Smooth muscle cell (in vitro differentiated cells): ENCODE results near the gene TCF12. TPM values are rescaled to one million over a fixed set of nuclear protein-coding genes. Genes with fewer than 3 reads are reported as not detected.

ENCODE experiments used
- DNase-seq: peaks from one replicate; lab custom pipeline; 2025; ENCODE audit not compliant: unreplicated experiment; lab: John Stamatoyannopoulos, UW
- H2AFZ ChIP-seq: fragments of 200-600 bp; sonication (generic); 2 replicates; pipeline ENCODE4 v1.6.0; 2016; ENCODE audit warnings: antibody characterized with exemption, low read depth, mild to moderate bottlenecking
- H3F3A ChIP-seq: fragments of 200-600 bp; sonication (generic); 2 replicates; pipeline ENCODE4 v1.6.0; 2017; ENCODE audit warnings: antibody characterized with exemption, low read depth
- H3K27ac ChIP-seq: fragments of 200-600 bp; sonication (generic); 2 replicates; pipeline ENCODE4 v1.5.1; 2016; ENCODE audit warnings: low read depth, mild to moderate bottlenecking
- H3K27me3 ChIP-seq: fragments of 200-600 bp; sonication (generic); 2 replicates; pipeline ENCODE4 v1.6.1; 2016; ENCODE audit warnings: low read depth, mild to moderate bottlenecking
- H3K36me3 ChIP-seq: fragments of 200-600 bp; sonication (generic); 2 replicates; pipeline ENCODE4 v1.5.1; 2016; ENCODE audit warnings: low read depth
- H3K4me1 ChIP-seq: fragments of 200-600 bp; sonication (generic); 2 replicates; pipeline ENCODE4 v1.5.1; 2016; ENCODE audit warnings: low read depth
- H3K4me2 ChIP-seq: fragments of 200-600 bp; sonication (generic); 2 replicates; pipeline ENCODE4 v1.6.0; 2016; ENCODE audit warnings: mild to moderate bottlenecking
- H3K4me3 ChIP-seq: fragments of 200-600 bp; sonication (generic); 2 replicates; pipeline ENCODE4 v1.5.1; 2016; ENCODE audit warnings: mild to moderate bottlenecking
- H3K79me2 ChIP-seq: fragments of 200-600 bp; sonication (generic); 2 replicates; pipeline ENCODE4 v1.6.0; 2016; ENCODE audit warnings: low read depth, mild to moderate bottlenecking
- H3K9ac ChIP-seq: fragments of 200-600 bp; sonication (generic); 2 replicates; pipeline ENCODE4 v1.6.0; 2016; ENCODE audit warnings: low read depth
- H3K9me3 ChIP-seq: fragments of 200-600 bp; sonication (generic); replicated peaks from 2 replicates; pipeline ENCODE4 v1.5.1; 2016; ENCODE audit warnings: low read depth
- H4K20me1 ChIP-seq: fragments of 200-600 bp; sonication (generic); 2 replicates; pipeline ENCODE4 v1.6.0; 2016; ENCODE audit warnings: low read depth
- WGBS: methylation state at CpG from one replicate; pipeline ENCODE4 v1.1.7; 2016; ENCODE audit warnings: low lambda C conversion rate; 5-methylcytosine and 5-hydroxymethylcytosine counted together
- polyA plus RNA-seq: library from polyadenylated mRNA; unstranded; fragments of >200 nt; fragmentation: Nextera tagmentation; extraction: Ambion mirVana; gene quantifications from 2 replicates; pipeline ENCODE4 v1.2.1, GENCODE V29; 2016
- total RNA-seq: library from RNA; depleted of rRNA; stranded (reverse); fragments of >200 nt; gene quantifications from 2 replicates; pipeline ENCODE4 v1.2.3, GENCODE V29; 2014
- TF ChIP-seq, protein P1 (sequence below): fragments of 200-600 bp; sonication (generic); IDR thresholded peaks from 2 replicates; pipeline ENCODE4 v1.5.1; 2017; ENCODE audit warnings: borderline replicate concordance, mild to moderate bottlenecking, antibody characterized with exemption; ENCODE audit not compliant: insufficient read depth, poor library complexity, severe bottlenecking

TCF12 gene
- total and polyA plus RNA-seq, 2 experiments from 2014 or later: 54.1 to 302 TPM

GRCh38 chr15:57312318-57313133, 394.1 kb downstream of the TCF12 start:
- WGBS: 67% methylated on average over 15 of the region's 15 CpGs
- no peak for DNase-seq

DNA sequence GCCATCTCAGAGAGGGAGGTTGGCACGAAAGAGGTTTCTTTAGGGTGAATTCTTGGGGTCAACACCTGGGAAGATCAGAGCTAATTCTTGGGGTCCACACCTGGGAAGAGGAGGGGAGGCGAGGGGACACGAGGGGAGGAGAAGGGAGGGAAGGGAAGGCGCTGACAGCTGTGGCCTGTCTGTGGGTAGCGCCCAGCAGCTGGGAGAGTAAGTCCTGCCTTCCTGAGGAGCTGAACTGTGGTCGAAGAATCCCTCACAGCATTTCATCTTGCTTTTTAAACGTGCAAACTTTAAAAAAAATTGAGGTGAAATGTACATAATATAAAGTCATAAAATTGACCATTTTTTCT, 394.7 kb downstream of the TCF12 start:
- 86% methylated on average over 6 of the region's 7 CpGs for WGBS
- Histone ChIP-seq H3K36me3 (no peaks in the 10 kb centered on the region), H3F3A (no peaks in the 10 kb centered on the region), H3K4me2 (no peak overlapping the region), H2AFZ (no peak overlapping the region), H3K27me3 (no peaks in the 10 kb centered on the region), H4K20me1 (no peaks in the 10 kb centered on the region), H3K9ac (no peak overlapping the region), H3K4me1 (no peaks in the 10 kb centered on the region), H3K79me2 (no peaks in the 10 kb centered on the region), H3K4me3 (no peak overlapping the region), H3K9me3 (no peaks in the 10 kb centered on the region), H3K27ac (no peak overlapping the region)
- DNase-seq: no peak
- TF ChIP-seq, protein P1, sequence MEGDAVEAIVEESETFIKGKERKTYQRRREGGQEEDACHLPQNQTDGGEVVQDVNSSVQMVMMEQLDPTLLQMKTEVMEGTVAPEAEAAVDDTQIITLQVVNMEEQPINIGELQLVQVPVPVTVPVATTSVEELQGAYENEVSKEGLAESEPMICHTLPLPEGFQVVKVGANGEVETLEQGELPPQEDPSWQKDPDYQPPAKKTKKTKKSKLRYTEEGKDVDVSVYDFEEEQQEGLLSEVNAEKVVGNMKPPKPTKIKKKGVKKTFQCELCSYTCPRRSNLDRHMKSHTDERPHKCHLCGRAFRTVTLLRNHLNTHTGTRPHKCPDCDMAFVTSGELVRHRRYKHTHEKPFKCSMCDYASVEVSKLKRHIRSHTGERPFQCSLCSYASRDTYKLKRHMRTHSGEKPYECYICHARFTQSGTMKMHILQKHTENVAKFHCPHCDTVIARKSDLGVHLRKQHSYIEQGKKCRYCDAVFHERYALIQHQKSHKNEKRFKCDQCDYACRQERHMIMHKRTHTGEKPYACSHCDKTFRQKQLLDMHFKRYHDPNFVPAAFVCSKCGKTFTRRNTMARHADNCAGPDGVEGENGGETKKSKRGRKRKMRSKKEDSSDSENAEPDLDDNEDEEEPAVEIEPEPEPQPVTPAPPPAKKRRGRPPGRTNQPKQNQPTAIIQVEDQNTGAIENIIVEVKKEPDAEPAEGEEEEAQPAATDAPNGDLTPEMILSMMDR: no peak

More at GRCh38 chr15:57312318-57313133, 394.1 kb downstream of the TCF12 start:
- Histone ChIP-seq H3K9ac (no peak overlapping the region), H3K27me3 (no peaks in the 10 kb centered on the region), H3K9me3 (no peaks in the 10 kb centered on the region), H3K27ac (no peak overlapping the region), H3K4me3 (no peak overlapping the region), H3K4me2 (no peak overlapping the region), H2AFZ (no peak overlapping the region), H3K4me1 (no peaks in the 10 kb centered on the region), H3F3A (no peaks in the 10 kb centered on the region), H3K36me3 (no peaks in the 10 kb centered on the region), H3K79me2 (no peaks in the 10 kb centered on the region), H4K20me1 (no peaks in the 10 kb centered on the region)
- TF ChIP-seq, protein P1: no peak

GRCh38 chr15:57314221-57314620, 395.8 kb downstream of the TCF12 start:
- WGBS: 97% methylated on average over 3 of the region's 3 CpGs
- Histone ChIP-seq H3F3A (no peaks in the 10 kb centered on the region), H2AFZ (no peak overlapping the region), H4K20me1 (no peaks in the 10 kb centered on the region), H3K9ac (no peak overlapping the region), H3K36me3 (no peaks in the 10 kb centered on the region), H3K4me3 (no peak overlapping the region), H3K79me2 (no peaks in the 10 kb centered on the region), H3K4me1 (no peaks in the 10 kb centered on the region), H3K27me3 (no peaks in the 10 kb centered on the region), H3K4me2 (no peak overlapping the region), H3K9me3 (no peaks in the 10 kb centered on the region), H3K27ac (no peak overlapping the region)
- no peak for DNase-seq
- TF ChIP-seq, protein P1: no peak

DNA sequence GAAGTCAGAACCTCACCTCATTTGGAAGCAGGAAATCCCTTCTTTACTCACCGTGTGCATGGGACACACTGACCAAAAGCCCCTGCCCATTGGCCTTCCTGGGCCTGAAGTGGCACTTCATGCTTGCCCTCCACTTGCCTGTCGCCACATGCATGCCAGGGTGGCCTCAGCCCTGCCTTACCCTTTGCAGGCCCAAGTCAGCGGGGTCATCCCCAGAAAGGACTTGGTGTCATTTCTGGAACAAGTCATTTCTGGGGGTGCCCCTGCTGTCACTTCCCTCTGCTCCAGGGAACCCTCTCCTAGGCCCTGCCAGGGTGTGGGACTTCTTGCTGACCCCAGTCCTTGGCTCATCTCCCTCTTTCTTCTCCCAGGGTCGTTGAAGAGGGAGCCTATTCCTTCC, 398.0 kb downstream of the TCF12 start:
- Histone ChIP-seq H4K20me1 (no peaks in the 10 kb centered on the region), H3K36me3 (no peaks in the 10 kb centered on the region), H3K27ac (no peak overlapping the region), H3K9me3 (no peaks in the 10 kb centered on the region), H2AFZ (no peak overlapping the region), H3K4me1 (no peaks in the 10 kb centered on the region), H3K9ac (no peak overlapping the region), H3K27me3 (no peaks in the 10 kb centered on the region), H3K4me3 (no peak overlapping the region), H3K79me2 (no peaks in the 10 kb centered on the region), H3K4me2 (no peak overlapping the region), H3F3A (no peaks in the 10 kb centered on the region)
- 93% methylated on average over 4 of the region's 4 CpGs for WGBS
- no peak for DNase-seq
- TF ChIP-seq, protein P1: no peak
